HEK293 (cell line): ENCODE data around the gene MCRIP1.

Experiments used
- CTCF ChIP-seq: fragments of 450-650 bp; formaldehyde crosslinking; IDR thresholded peaks from 2 replicates; pipeline ENCODE4 v1.5.1; 2016; ENCODE audit warnings: missing biosample characterization, missing genetic modification characterization
- ZNF704 ChIP-seq: fragments of 450-650 bp; formaldehyde crosslinking; IDR thresholded peaks from 2 replicates; pipeline ENCODE4 v1.5.1; 2016; ENCODE audit warnings: missing biosample characterization, missing genetic modification characterization
- ZNF76 ChIP-seq: fragments of 450-650 bp; formaldehyde crosslinking; IDR thresholded peaks from 2 replicates; pipeline ENCODE4; 2016; ENCODE audit warnings: low read depth, missing biosample characterization, missing genetic modification characterization, borderline replicate concordance
- ZNF777 ChIP-seq: fragments of 450-650 bp; formaldehyde crosslinking; IDR thresholded peaks from 2 replicates; pipeline ENCODE4 v1.5.1; 2017; ENCODE audit warnings: missing biosample characterization, missing genetic modification characterization, borderline replicate concordance

- TF ChIP-seq ZNF704 (tag by site-specific recombination) (no peak), CTCF (tag by site-specific recombination) (no peak), ZNF76 (no peak), ZNF777 (no peak)
Measured at GRCh38 chr17:81833160-81833920, at the start of gene MCRIP1.
